HG02970 (cell line): Measurements from ENCODE around the gene SRRM3.
A peak's percentile ranks its signal among the peaks of the same experiment; 100 is the strongest.
"Not testable (repeated sequence)": the region's sequence is repeated elsewhere in the genome, so short reads cannot be mapped to it uniquely, and the experiment has no call there.

Source experiments
- ATAC-seq: cut with Tn5 transposase; IDR thresholded peaks from one replicate; pipeline ENCODE4 v1.9.1; 2021; ENCODE audit warnings: mild to moderate bottlenecking, moderate library complexity, moderate number of reproducible peaks; ENCODE audit not compliant: unreplicated experiment, low FRiP score

SRRM3 gene

DNA sequence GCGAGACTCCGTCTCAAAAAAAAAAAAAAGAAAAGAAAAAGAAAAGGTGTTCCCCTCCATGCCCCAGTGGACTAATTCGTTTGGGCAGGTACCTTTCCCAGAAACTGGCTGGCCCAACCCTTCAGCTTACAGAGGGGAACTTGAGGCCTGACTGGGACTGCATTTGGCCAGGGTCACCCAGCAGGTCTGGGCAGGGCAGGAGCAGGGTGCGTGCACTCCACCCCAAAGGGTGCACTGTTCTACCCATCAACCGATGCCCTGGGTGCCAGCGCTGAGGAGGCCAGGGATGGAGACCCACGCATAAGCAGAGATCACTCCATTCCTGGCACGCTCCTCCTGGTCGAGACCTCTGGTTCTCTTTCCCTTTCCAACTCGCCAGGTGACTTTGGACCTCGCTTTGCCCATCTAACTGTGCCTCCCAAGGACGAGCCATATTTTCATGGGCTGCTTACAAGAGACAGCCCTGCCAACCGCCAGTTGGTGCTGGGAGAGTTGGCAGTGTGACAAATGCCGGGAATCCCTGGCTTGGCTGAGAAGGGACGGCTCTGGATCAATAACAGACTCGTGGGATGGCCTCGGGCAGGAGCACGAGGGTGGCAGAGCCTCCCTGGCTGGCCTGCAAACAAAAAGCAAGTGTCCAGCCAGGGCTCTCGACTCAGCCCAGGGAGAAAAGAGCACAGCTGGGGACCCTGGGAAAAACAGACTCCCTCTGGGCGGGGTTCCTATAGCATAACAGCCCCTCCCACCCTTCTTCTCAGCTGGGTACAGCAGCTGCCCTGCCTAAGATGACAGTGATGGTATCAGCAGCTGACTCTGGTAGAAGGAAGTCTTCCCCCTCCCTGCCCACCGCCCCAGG, 108.6 kb downstream of the SRRM3 start:
- no peak for ATAC-seq

DNA sequence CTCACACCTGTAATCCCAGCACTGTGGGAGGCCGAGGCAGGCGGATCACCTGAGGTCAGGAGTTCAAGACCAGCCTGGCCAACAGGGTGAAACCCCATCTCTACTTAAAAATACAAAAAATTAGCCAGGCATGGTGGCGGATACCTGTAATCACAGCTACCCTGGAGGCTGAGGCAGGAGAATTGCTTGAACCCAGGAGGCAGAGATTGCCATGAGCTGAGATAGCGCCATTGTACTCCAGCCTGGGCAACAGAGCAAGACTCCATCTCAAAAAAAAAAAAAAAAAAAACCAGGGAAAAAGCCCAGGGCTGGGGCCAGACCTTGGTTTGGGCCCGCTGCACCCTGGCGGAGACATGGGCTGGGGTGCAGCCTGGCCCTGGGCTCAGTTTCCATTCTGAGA, 110.1 kb downstream of the SRRM3 start:
- not testable (repeated sequence) for ATAC-seq

DNA sequence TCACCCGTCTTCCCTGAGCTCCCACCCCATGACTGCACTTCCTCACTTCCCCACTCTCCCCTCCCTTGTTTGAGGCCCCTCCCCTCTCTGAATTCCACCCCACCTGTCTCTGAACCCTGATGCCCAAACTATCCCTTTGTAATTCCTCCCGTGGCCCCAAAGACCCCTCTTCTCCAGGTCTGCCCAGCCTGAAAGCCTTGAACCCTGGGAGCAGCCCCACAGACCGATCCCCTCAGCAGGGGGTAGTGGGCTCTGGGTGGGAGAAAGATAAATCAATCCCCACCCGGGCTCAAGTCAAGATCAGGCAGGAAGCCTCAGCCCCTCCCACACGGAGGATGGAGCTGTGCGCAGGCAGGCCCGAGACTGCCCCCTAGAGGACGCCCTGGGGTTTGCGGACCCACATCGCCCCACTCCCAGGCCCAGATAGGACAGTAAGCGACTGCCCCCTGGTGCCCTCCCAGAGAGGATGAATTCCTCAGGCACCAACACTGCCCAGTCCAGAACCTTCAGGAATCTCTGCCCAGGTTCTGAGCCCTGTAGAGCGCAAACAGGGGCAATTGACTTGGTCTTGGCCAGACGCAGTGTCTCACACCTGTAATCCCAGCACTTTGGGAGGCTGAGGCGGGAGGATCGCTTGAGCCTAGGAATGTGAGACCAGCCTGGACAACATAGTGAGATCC, 112.5 kb downstream of the SRRM3 start:
- ATAC-seq, result peak; percentile 43

DNA sequence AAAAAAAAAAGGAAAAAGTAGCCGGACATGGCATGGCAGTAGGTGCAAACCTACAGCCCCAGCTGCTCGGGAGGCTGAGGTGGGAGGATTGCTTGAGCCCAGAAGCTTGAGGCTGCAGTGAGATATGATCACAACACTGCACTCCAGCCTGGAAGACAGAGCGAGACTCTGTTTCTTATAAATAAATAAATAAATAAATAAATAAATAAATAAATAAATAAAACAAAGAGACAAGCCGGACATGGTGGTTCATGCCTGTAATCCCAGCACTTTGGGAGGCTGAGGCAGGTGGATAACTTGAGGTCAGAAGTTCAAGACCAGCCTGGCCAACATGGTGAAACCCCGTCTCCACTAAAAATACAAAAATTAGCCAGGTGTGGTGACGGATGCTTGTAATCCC, 113.0 kb downstream of the SRRM3 start:
- ATAC-seq, result not testable (repeated sequence)

DNA sequence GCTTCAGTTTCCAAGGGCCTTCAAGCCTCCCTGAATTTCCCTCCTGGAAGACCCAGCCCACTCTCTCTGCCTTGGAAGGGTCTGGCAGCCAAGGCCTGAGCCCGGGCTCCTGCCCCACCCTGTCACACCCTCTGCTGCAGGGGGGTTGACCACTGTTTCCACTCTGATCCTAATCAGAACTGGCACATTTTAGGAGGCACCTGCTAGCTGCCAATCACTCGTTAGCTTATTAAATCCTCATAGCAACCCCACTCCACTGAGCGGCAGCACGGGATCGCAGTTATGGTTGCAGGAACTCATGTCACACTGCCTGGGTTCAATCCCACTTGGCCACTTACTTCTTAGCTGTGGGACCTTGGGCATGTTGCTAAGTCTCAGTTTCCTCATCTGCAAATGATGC, 113.7 kb downstream of the SRRM3 start:
- ATAC-seq, result no peak

DNA sequence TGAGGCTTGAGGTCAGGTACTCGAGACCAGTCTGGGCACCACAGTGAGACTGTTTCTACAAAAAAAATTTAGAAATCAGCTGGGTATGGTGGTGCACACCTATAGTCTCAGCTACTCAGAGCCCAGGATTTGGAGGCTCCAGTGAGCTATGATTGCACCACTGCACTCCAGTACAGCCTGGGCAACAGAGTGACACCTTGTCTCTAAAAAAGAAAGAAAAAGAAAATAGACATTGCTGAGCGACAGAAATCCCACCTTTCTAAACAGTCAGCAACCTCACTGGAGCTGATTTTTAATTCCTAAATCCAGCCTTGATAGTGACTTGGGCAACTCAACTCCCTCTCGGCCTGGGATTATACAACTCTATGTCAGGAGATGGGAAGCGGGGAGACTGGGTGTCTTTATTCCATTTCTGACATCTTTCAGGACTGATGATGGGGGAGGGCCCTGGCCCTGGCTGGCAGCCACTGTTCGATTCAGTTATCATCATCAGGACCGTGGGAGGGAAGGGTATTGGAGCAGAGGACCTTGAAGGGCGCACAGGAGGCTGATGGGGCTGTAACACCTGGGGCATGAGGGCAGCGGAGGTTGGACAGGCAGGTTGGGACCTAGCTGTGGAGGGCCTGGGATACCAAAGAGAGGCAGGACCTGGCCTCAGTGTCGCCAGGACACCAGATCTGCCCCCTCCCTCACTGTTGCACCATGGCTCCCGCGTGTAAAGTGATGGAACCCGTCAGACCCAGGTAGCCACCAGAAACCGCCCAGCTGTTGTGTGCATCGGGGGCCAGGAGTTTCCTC, 115.5 kb downstream of the SRRM3 start:
- ATAC-seq, result no peak

DNA sequence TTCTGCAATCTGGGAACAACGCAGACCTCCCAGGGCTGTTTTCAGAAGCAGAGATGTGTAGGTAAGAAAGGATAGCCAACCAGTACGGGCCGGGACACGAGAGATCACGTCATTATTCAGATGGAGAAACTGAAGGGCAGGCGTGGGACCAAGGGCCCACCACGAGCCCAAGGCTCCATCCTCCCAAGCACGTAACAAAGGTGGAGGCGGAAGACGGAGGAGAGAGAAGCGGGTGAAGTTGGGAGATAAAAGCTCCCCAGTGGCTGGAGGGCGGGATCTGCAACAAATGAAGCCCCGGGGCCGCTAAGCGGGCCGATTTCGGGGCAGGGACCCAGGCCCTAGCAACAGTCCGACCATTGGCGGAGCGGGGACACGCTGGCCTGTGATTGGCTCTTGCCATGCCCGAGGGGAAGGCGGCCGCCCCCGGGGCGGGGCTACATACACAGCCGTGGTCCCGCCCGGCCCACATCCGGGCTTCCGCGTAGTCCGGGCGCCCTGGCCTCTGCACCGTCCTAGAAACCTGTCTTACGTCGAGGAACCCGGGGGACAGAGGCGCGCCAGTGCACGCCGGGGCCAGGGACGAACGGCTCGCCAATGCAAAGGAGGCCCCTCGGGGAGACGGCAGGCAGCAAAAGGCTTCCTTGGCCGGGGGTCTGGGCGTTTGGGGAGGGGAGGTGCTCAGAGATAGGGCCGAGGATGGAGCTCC, 116.2 kb downstream of the SRRM3 start:
- peak; percentile 88 for ATAC-seq

DNA sequence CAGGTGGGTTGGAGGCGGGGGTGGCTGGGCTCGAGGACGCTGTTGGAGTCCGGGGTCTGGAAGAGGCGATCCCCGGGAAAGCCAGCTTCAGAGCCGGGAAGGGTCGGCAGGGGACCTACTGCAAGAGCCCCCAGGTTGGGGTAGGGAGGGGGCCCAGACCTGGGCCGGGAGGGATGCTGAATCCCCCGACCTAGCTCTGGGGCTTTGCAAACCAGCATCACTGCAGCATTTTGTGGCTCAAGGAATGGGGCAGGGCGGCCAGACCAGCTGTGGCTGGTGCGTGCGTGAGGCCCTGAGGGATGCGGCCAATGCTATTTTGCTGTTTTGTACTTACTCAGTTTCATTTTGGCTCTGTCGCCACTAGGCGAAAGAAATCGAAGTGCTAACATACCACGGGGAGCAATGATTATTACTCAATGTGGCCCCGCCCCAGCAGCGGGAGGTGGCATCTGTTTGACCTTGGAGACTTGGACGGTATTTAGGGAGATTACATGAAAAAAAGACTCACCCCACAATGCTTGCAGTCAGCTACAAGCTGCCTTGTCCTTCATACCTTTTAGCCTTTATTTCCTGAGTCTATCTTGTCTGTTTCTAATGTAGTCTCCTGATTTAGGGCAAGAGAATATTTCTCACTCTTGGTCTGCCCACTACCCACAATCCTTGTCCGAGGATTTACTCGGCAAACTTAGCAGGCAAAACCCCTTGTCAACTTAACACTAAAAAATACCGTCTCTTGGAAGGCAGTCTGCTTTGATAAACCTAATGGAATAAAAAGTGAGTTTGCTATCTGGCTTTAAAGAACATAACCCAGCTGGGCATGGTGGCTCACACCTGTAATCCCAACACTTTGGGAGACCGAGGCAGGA, 117.0 kb downstream of the SRRM3 start:
- peak; percentile 30 for ATAC-seq

DNA sequence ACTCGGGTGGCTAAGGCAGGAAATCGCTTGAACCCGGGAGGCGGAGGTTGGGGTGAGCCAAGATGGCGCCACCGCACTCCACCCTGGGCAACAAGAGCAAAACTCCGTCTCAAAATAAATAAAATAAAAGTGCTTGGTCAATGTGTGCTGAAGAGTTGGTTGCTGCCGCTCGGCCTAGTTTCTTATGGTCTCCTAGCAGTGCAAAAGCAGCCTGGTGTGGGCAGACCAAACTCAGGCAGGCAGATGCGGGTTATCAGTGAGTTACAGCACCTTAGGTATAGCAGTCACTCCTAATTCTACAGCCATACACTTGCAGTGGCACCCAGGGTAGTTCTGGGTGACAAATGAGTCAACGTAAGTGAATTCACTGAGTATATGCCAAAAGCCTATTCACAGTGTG, 123.4 kb downstream of the SRRM3 start:
- no peak for ATAC-seq

DNA sequence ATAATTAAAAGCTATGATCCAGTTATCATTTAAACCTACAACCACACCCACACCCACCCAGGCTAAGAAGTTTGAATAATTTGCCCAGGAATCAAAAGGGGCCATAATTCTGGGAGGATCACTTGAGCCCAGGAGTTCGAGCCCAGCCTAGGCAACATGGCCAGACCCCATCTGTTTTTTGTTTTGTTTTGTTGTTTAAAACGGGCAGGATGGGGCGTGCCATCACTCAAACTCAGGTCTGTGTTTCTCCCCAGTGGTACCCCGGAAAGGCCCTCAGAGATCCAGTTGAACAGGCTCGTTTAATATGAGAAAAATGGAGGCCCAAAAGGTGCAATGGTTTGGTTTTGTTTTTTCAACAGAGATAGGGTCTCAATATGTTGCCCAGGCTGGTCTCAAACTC, 124.1 kb downstream of the SRRM3 start:
- ATAC-seq, result no peak

DNA sequence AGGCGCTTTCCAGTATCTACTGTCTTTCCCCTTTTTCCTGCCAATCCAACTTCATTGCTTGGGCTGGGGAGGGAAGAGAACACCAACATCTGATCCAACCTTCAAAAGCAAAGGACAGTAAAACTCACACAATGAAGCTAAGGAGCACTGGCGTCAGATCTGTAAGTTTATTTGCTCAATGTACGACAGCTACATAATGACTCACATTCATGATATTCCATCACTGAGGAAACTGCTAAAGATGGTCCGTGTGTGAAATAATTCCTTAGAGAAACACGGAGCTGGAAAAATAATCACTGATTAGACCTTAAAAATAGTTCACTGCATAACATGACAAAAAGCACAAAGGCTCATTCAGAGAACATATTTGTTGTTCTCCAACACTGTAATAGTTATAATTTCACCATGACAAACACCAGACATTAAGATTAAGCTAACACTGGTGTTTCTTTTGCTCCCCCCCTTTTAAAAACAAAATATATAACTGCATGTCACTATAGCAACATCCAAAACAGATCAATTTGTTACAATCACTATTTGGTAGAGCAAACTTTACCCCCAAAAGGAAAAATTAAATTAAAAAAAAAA, 125.0 kb downstream of the SRRM3 start:
- no peak for ATAC-seq

DNA sequence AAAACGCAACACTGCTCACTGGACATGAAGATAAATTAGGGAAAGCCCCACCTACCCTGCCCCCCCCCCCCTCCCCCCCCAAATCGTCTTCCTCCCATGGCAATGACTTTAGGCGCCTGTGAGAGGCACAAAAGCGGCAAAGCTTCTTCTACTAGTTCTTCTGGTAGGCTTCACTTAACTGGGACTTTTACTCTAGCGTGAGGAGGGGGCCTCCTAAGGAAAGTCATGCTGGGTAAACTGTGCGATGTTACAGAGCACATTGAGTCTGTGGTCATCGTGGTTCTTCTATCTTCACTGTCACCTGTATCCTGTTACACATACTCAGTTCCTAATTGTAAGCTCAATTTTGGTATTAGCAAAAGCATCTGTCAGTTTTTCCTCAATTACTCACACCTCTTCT, 125.9 kb downstream of the SRRM3 start:
- ATAC-seq, result no peak

DNA sequence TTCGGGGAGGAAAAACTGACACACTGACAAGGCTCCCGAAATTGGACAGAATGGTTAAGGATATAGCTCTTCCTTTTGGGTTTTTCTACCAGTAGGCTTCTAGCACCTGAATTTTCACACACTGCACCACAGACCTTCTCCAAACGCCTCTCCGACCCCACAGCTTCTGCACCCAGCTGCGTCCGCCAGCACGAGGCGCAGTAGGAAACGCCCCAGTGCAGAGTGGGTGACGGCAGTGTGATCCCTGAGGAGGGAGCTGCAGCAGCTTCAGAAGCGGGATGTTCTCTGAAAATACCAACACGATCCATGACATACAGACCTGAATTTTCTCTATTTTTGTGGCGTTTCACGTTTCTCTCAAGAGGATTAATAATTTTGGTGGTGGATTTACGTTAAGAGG, 126.7 kb downstream of the SRRM3 start:
- no peak for ATAC-seq

DNA sequence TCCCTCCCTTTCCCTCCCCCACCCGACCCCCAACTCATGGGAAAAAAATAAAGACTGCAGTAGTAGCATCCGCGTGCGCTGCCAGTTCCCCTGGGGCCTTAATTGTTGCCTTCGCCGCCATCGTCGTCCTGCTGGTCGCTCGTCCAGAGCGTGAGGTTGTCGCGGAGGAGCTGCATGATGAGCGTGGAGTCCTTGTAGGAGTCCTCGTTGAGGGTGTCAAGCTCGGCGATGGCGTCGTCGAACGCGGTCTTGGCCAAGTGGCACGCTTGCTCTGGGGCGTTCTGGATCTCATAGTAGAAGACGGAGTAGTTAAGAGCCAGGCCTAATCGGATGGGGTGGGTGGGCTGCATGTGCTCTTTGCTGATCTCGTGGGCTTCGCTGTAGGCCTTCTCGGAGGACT, 127.8 kb downstream of the SRRM3 start:
- no peak for ATAC-seq

DNA sequence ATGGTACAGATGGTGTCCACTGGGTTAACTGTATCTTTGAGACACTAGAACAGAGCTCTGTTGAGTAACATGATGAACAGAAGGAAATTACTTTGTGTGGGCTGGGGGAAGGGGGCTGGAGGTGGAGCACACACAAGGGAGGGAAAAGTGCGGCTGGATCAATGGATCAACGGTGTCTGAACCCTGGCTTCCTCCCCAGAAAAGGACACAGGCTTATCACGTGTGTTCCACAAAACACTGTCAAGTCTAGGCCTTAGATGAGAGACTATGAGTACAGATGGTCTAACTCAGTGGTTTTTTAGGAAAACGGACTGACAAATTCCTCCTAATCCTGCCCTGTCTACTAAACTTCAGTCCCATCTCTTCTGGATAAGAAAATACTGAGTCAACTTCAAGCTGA, 128.6 kb downstream of the SRRM3 start:
- no peak for ATAC-seq

DNA sequence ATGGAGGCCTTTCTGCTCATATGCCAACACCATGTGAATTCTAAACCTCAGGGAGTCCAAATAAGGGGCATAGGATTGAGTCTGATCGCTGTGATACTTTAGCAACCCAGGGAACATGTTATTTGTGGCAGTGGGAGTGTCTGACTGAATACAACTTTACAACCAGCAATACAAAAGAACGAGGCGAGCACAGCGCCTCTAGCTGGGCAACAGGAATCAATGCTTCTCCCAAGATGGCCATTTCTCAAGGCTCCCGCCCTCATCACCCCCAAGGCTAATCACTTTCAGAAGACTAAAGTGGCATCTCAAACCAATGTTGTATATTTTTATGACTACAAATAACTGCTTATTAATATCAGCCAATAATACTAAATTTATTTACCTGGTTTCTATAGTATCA, 129.0 kb downstream of the SRRM3 start:
- no peak for ATAC-seq

DNA sequence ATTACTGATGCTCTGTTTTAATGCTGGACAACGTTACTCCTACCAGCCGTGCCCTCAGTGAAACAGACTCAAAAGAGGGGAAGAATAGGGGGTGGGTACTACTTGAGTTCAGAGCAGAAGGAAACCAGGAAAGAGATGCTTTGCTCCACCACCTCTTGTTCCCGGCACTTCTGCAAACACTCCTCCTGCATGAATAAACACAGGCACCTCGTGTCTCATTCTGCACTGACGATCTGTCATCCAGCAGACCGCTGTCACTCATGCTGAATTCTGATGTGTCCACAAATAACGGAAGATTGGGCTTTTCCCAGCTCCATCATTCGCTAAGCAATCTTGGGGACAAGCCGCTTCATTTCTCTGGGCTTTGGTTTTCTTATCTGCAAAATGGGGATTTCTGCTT, 130.4 kb downstream of the SRRM3 start:
- ATAC-seq, result no peak

DNA sequence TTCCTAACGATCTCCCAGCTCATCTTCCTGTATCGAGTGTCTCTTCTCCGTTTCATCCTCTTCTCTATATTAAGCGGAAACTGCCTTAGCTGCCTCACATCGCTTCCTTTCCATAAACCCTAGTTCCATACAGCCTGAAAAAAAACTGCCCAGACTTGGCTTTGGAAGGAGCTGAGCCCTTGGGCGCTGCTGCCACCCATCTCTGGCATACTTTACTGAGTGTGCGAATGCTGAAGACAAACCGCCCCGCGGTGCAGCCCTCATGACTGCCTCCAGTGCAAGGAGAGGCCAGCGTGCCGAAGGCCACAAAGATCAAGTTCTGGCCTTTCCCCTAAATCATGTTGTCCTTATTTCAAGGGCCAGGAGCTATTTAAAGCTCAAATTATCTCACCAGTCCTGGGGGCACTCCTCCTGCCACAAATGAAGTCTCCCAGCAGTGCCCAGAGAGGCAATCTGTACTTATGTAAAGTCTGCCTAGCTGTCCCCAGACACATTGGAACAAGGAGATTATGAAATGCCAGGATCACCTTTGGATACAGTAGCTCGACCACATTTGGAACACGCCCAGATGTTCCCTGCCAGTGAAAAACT, 131.9 kb downstream of the SRRM3 start:
- ATAC-seq, result no peak
